Activated CD4-positive, alpha-beta T cell treated with anti-CD3 and anti-CD28 coated beads, Interleukin-2, amount 10 ng/mL, durations not matched to agents 7 days and 5 days (primary cell): ENCODE measurements around the gene GALNT3. TPM values are rescaled to one million over a fixed set of nuclear protein-coding genes. Genes with fewer than 3 reads are reported as not detected.

Experiments
- CTCF ChIA-PET: fragments of 350-600 bp; sonication (Branson Sonifier 250); formaldehyde crosslinking; loops from one replicate; lab custom pipeline; 2021; ENCODE audit warnings: antibody characterized with exemption; lab: Charles Lee
- POLR2A ChIA-PET: fragments of 350-600 bp; sonication (Branson Sonifier 250); formaldehyde crosslinking; loops from one replicate; lab custom pipeline; 2021; ENCODE audit warnings: antibody characterized with exemption; lab: Charles Lee
- DNase-seq: peaks from one replicate; pipeline ENCODE4 v3.0.0-alpha.2; 2020
- H3K27ac Mint-ChIP-seq: one replicate; pipeline ENCODE4 v1.8.0; 2021; ENCODE audit warnings: mild to moderate bottlenecking, moderate library complexity, mixed read lengths
- H3K27me3 Mint-ChIP-seq: one replicate; pipeline ENCODE4 v1.8.0; 2021; ENCODE audit warnings: mixed read lengths
- H3K36me3 Mint-ChIP-seq: one replicate; pipeline ENCODE4 v1.8.0; 2021; ENCODE audit warnings: low read depth, mixed read lengths
- H3K4me1 Mint-ChIP-seq: one replicate; pipeline ENCODE4 v1.8.0; 2021; ENCODE audit warnings: mixed read lengths
- H3K4me3 Mint-ChIP-seq: one replicate; pipeline ENCODE4 v1.8.0; 2021; ENCODE audit warnings: mild to moderate bottlenecking, moderate library complexity, mixed read lengths
- H3K9me3 Mint-ChIP-seq: one replicate; pipeline ENCODE4 v1.8.0; 2021; ENCODE audit warnings: mixed read lengths
- total RNA-seq, 2 experiments: library from RNA; stranded (reverse); gene quantifications; one replicate each; pipeline ENCODE4 v1.2.3, GENCODE V29; 2021

GALNT3 gene
- 1 to 10 TPM; 9.0 to 9.9 TPM for total RNA-seq

DNA sequence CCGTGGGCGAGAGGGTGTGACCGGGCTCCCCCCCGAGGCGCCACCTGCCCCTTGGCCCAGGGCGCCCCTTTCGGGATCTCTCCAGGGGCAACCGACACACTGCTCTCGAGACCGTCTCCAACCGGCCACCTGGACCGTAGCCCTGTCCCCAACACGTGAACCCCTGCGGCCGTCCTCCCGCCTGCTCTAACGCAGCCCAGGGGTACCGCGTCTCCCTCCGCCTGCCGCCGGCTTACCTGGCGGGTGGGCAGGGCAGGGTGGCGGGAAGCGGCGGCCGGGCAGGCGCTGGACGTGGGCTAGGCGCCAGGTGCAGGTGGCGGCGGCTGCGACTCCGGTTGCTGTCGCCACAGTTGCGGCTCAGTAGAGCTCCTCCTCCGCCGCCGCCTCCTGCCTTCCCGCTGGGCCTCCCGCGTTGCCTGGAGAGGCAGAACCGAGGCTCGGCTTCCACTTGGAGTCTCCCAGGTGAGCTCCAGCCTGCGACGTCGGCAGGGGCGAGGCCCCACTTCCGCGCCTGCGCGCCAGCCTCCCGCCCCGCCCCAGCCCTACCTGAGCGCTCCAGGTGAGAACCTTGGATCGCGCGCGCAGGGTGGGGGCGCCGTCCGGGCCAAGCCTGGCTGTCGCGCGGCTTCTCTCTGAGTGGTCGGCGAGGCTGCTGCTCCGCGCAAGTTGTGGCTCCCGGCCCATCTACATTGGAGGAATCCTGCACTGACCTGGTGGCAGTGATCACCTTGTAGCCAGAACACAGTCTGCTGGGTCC lies at the start of gene GALNT3:
TSS of gene GALNT3 (minus strand) at position 469 of the 757 bp plus-strand sequence. CDS start 23,547 bp downstream, outside the sequence.
- H3K4me3 Mint-ChIP-seq = peak within 1 kb of the TSS; percentile 91
- ChIA-PET POLR2A (no interaction called here), CTCF (interaction anchor here (1.1 to 1.5 kb wide), 2 partner anchors 9 to 11 kb away, joined by 4 to 5 read pairs; no protein-coding TSS in a partner anchor)
- no peaks in the 10 kb centered on the region for H3K9me3 Mint-ChIP-seq
- peak; percentile 52 for DNase-seq
- peak within 1 kb of the TSS; percentile 94 for H3K27ac Mint-ChIP-seq
- peaks cover 43% of the 10 kb centered on the region for H3K4me1 Mint-ChIP-seq
- H3K27me3 Mint-ChIP-seq = peaks cover 18% of the 10 kb centered on the region
- peaks cover 16% of the 10 kb centered on the region for H3K36me3 Mint-ChIP-seq

- no peak overlapping the region for H3K27ac Mint-ChIP-seq
- no peaks in the 10 kb centered on the region for H3K9me3 Mint-ChIP-seq
- CTCF ChIA-PET = no interaction called here
- no peak for DNase-seq
- POLR2A ChIA-PET = no interaction called here
- no peak overlapping the region for H3K4me3 Mint-ChIP-seq
- H3K4me1 Mint-ChIP-seq = no peaks in the 10 kb centered on the region
- no peaks in the 10 kb centered on the region for H3K36me3 Mint-ChIP-seq
- no peaks in the 10 kb centered on the region for H3K27me3 Mint-ChIP-seq
These were observed 49.3 kb upstream of the GALNT3 start for GRCh38 chr2:165843351-165843750.

DNA sequence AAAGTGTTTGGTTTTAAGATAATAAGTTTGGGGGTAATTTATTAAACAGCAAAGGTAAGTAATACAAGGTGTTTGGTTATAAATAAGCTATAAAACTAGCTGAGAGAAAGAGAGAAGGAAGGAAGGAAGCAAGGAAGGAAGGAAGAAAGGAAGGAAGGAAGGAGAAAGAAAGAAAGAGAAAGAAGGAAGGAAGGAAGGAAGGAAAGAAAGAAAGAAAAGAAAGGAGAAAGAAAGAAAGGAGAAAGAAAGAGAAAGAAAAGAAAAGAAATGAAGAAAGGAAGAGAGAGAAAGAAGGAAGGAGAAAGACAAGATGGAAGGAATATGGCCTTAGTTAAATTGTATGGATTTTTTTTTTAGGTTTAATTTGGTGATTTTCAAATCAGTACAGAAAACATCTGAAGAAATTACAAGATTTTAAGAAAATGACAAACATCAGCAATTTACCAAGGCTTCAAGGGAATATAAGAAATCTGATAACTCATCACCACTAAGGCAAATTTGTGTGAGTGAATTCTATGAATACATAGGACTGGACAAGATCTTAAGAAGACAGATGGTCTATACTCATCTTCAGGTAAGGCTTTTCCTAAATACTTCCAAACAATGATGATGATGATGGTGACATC lies 46.4 kb upstream of the GALNT3 start:
- Mint-ChIP-seq H3K9me3 (no peaks in the 10 kb centered on the region), H3K27ac (no peak overlapping the region), H3K27me3 (no peaks in the 10 kb centered on the region), H3K4me1 (no peaks in the 10 kb centered on the region), H3K36me3 (no peaks in the 10 kb centered on the region), H3K4me3 (no peak overlapping the region)
- ChIA-PET POLR2A (no interaction called here), CTCF (no interaction called here)
- no peak for DNase-seq

GRCh38 chr2:165839610-165840009 lies 45.6 kb upstream of the GALNT3 start:
- no peak overlapping the region for H3K4me3 Mint-ChIP-seq
- ChIA-PET CTCF (no interaction called here), POLR2A (no interaction called here)
- H3K27me3 Mint-ChIP-seq = no peaks in the 10 kb centered on the region
- H3K4me1 Mint-ChIP-seq = no peaks in the 10 kb centered on the region
- DNase-seq = no peak
- no peaks in the 10 kb centered on the region for H3K36me3 Mint-ChIP-seq
- H3K27ac Mint-ChIP-seq = no peak overlapping the region
- H3K9me3 Mint-ChIP-seq = no peaks in the 10 kb centered on the region

DNA sequence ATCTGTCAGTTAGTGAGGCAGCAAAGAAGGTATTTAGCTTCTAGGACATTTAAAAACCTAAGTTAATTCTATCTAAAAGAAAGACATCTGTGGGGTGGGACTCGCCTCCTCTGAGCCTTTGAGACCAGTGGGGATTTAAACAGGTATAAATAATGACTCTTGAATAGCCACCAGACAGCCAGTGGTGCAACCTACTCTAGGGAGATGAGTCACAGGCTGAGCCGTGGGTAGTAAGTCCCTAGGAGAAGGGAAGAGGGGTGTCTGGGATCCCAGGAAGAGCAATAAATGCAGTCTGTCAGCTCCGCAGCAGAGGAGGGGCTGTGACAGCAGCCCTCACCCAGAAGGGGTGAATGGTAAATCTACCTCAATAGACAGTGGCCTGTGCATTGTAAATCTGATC lies 43.1 kb upstream of the GALNT3 start:
- Mint-ChIP-seq H3K4me1 (no peaks in the 10 kb centered on the region), H3K27me3 (no peaks in the 10 kb centered on the region), H3K36me3 (no peaks in the 10 kb centered on the region), H3K4me3 (no peak overlapping the region), H3K9me3 (no peaks in the 10 kb centered on the region), H3K27ac (no peak overlapping the region)
- DNase-seq = no peak
- ChIA-PET CTCF (no interaction called here), POLR2A (no interaction called here)

GRCh38 chr2:165835363-165835762 lies 41.3 kb upstream of the GALNT3 start:
- no peaks in the 10 kb centered on the region for H3K9me3 Mint-ChIP-seq
- no peaks in the 10 kb centered on the region for H3K4me1 Mint-ChIP-seq
- H3K4me3 Mint-ChIP-seq = no peak overlapping the region
- no peak overlapping the region for H3K27ac Mint-ChIP-seq
- POLR2A ChIA-PET = no interaction called here
- no peaks in the 10 kb centered on the region for H3K27me3 Mint-ChIP-seq
- no peaks in the 10 kb centered on the region for H3K36me3 Mint-ChIP-seq
- CTCF ChIA-PET = no interaction called here
- DNase-seq = no peak

GRCh38 chr2:165833156-165833555 lies 39.1 kb upstream of the GALNT3 start:
- H3K27ac Mint-ChIP-seq = no peak overlapping the region
- CTCF ChIA-PET = no interaction called here
- H3K4me1 Mint-ChIP-seq = no peaks in the 10 kb centered on the region
- no peaks in the 10 kb centered on the region for H3K36me3 Mint-ChIP-seq
- H3K4me3 Mint-ChIP-seq = no peak overlapping the region
- peaks cover 2% of the 10 kb centered on the region for H3K27me3 Mint-ChIP-seq
- POLR2A ChIA-PET = no interaction called here
- no peak for DNase-seq
- H3K9me3 Mint-ChIP-seq = no peaks in the 10 kb centered on the region

GRCh38 chr2:165827921-165828276 lies 33.9 kb upstream of the GALNT3 start:
- ChIA-PET POLR2A (no interaction called here), CTCF (interaction anchor here (0.6 kb wide), 1 partner anchor 725 kb away, joined by 4 read pairs; no protein-coding TSS in a partner anchor)
- Mint-ChIP-seq H3K4me1 (no peaks in the 10 kb centered on the region), H3K27me3 (peaks cover 20% of the 10 kb centered on the region), H3K4me3 (no peak overlapping the region), H3K36me3 (no peaks in the 10 kb centered on the region), H3K9me3 (no peaks in the 10 kb centered on the region), H3K27ac (no peak overlapping the region)
- DNase-seq = no peak

DNA sequence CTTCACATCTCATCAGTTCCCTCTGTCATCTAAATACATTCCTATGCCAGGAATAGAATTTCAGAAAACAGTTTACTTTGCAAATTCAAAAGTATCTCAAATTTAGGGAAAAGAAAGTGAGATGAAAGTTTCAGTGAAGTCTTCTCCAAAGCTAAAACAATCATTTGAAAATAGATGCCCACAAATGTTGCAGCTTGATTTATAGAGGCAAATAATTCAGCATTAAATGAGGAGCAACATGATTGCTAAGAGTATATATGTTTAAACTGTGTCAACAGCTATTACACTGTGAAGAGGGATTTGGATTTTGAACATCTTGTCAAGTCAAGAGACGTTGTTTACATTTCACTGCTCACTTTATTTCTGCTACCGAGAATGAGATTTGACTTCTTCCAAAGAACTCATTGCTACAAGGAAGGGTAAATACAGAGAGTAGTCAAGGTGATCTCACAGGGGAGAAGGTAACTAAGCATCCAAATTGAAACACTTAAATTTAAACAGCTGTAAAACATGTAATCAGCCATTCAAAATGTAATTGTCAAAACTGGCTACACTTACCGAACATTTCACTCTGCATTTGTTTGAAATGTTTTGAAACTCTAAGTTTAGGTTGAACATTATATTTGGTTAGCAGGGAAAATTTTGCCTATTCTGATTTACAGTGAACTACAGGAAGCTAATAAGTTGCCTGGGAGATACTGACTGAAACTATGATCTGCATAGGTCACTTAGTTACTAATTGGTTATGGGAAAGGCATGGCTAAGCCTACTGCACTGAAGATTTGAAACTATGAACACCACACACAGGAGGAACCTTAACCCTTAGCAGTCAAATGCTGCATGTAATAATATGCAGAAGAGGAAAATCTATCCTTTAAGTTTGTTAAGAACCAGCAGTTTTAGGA lies 33.2 kb upstream of the GALNT3 start:
- POLR2A ChIA-PET = no interaction called here
- Mint-ChIP-seq H3K27ac (no peak overlapping the region), H3K4me1 (no peaks in the 10 kb centered on the region), H3K36me3 (no peaks in the 10 kb centered on the region), H3K9me3 (no peaks in the 10 kb centered on the region), H3K27me3 (peaks cover 23% of the 10 kb centered on the region), H3K4me3 (no peak overlapping the region)
- no peak for DNase-seq
- CTCF ChIA-PET = no interaction called here

DNA sequence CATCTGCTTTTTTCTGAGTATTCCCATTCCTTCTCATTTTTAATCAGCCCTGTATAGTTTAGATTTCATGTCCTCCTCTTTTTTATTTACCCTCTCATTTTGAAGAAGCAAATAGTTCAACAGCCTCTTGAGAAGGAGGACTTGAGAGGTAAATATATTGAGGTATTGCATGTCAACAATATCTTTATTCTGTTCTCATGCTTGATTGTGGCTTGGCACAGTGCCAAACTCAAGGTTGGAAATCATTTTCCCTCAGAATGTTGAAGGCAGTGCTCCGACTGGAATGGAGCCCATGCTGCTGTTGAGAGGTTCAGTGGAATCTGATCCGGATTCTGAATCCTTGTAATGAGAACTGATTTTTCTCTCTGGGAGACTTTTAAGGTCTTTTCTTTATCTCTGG lies 31.0 kb upstream of the GALNT3 start:
- no peak for DNase-seq
- no peak overlapping the region for H3K27ac Mint-ChIP-seq
- ChIA-PET CTCF (no interaction called here), POLR2A (no interaction called here)
- H3K27me3 Mint-ChIP-seq = peaks cover 27% of the 10 kb centered on the region
- no peak overlapping the region for H3K4me3 Mint-ChIP-seq
- no peaks in the 10 kb centered on the region for H3K36me3 Mint-ChIP-seq
- no peaks in the 10 kb centered on the region for H3K4me1 Mint-ChIP-seq
- no peaks in the 10 kb centered on the region for H3K9me3 Mint-ChIP-seq

DNA sequence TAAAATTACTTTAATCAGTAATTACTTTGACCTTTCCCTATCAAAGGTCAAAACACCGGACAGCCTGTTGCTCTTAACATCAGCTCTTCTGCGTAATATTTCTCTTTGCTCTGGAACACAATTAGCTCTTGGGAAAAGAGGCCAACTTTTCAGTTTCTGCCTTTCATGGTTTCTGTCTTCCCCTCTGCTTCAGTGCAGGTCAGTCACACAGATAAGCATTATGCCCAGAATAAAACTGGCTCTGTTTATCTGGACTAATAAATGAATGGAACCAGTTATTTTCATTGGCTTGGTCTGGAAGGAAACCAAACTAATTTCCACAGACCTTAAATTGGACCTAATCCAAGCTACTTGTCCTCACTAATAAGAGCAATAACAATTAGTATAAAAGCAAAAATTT lies 26.2 kb upstream of the GALNT3 start:
- CTCF ChIA-PET = no interaction called here
- Mint-ChIP-seq H3K27me3 (peaks cover 22% of the 10 kb centered on the region), H3K27ac (no peak overlapping the region), H3K9me3 (no peaks in the 10 kb centered on the region), H3K4me1 (no peaks in the 10 kb centered on the region), H3K4me3 (no peak overlapping the region), H3K36me3 (no peaks in the 10 kb centered on the region)
- POLR2A ChIA-PET = no interaction called here
- DNase-seq = no peak

- DNase-seq = no peak
- no peak overlapping the region for H3K4me3 Mint-ChIP-seq
- no peak overlapping the region for H3K27ac Mint-ChIP-seq
- H3K4me1 Mint-ChIP-seq = no peaks in the 10 kb centered on the region
- ChIA-PET CTCF (no interaction called here), POLR2A (no interaction called here)
- H3K27me3 Mint-ChIP-seq = peaks cover 12% of the 10 kb centered on the region
- H3K36me3 Mint-ChIP-seq = no peaks in the 10 kb centered on the region
- H3K9me3 Mint-ChIP-seq = no peaks in the 10 kb centered on the region
These were observed 24.9 kb upstream of the GALNT3 start for GRCh38 chr2:165818920-165819319.
